Activated CD4-positive, alpha-beta T cell treated with anti-CD3 and anti-CD28 coated beads for 4 hours (primary cell): ENCODE data around the gene COG2.

Experiments
- DNase-seq, 2 donors: peaks; one replicate each; pipeline ENCODE4 v3.0.0-alpha.2; 2020

The COG2 gene

DNA sequence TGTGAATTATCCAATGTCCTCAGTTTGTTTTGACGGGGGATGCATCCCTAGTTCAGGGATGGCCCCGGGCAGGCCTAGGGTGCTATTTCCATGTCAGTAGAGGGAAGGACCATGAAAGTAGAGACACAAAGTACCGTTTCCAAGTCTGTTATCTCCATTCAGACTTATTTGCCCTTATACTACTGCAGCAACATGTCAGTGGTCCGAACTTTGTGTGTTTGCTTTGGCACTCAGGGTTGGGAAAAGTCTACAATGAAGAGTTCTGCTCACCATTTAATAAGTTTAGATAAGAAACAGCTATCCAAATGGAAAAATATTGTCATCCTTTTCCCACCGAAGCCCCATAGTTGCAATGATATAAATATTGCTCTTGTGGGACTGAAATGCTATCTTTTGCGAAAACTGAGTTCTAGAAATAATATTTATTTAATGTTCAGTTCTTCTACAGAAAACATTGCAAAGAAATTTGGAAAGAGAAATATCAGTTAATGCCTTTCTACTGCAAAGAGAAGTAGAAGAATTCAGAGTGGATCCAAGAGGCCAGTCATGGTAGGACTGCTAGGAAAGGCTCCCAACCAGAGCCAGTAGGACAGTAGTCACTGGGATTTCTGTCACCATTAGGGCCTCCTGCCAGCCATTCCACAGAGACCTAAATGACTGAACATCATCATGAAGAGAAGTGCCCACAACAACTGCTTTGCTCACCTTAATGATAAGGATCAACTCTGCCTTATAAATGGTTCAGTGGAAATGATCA is 83.2 kb downstream of the COG2 start:
- DNase-seq: no peak

GRCh38 chr1:230728710-230729392 is 86.6 kb downstream of the COG2 start:
- DNase-seq: no peak

- DNase-seq: no peak
These were observed 88.7 kb downstream of the COG2 start for GRCh38 chr1:230730977-230731376.

DNA sequence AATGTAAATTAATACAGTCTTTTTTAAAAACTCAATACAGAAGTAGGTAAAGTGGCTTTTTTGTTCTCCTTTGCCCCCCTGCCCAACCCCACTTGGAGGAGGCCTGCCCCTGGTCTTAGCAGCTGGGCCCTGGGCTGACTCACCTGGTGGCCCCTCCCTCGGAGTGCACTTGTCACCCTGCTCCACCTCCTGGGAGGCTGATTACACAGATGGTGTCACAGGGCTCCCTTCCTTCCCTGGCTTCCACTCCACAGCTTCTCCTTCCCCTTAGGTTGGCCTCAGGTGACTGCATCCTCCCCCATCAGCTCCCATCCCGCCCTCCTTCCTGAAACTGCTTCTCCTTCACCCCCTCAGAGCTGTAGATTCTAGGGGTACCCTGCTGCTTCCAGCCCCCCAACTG is 93.2 kb downstream of the COG2 start:
- no peak for DNase-seq

DNA sequence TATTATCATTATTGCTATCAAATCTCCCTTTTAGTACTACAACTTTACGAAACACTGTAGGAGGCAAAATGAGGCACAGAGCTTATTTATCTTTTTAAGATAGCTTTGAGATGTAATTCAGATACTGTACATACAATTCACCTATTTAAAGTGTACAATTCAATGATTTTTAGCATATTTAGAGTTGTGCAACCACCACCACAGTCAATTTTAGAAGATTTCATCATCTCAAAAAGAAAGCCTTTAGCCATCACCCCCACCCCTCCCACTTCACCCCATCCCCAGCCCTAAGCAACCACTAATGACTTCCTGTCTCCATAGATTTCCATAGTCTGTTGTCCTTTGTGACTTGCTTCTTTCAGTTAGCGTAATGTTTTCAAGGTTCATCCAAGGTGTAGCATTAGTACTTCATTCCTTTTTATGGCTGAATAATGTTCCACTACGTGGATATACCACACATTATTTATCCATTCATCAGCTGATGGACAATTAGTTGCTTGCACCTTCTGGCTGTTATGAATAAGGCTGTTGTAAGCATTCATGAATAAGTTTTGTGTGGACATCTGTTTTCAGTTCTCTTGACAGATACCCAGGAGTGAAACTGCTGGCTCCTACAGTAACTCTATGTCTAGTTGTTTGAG is 95.5 kb downstream of the COG2 start:
- DNase-seq: no peak

- DNase-seq: no peak
These were observed 97.4 kb downstream of the COG2 start for GRCh38 chr1:230739564-230740290.
